ENCODE measurements around the gene METTL4.

Gene METTL4

GRCh38 chr18:2515908-2516625, 55.2 kb downstream of the METTL4 start:
- no peak for DNase-seq

GRCh38 chr18:2515171-2515787, 56.0 kb downstream of the METTL4 start:
- DNase-seq: no peak

GRCh38 chr18:2513616-2514015, 57.7 kb downstream of the METTL4 start:
- DNase-seq: no peak

DNA sequence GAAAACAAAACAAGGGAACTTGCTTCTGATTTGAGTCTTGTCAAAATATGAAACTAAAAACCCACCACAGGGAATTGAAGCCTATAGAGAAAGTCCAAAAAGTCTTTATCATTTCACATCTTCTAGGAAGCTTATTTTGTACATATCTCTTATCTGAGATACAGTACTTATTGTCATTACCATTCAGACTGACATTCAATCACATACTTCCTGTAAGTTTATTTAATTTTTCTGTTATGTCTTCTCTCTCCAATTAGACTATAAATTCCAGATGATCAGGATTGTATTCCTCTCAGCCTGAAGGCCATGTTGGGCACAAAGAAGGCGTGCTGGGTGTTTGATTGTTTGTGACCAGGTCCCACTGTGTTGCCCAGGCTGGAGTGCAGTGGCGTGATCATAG, 59.2 kb downstream of the METTL4 start:
- no peak for DNase-seq

DNA sequence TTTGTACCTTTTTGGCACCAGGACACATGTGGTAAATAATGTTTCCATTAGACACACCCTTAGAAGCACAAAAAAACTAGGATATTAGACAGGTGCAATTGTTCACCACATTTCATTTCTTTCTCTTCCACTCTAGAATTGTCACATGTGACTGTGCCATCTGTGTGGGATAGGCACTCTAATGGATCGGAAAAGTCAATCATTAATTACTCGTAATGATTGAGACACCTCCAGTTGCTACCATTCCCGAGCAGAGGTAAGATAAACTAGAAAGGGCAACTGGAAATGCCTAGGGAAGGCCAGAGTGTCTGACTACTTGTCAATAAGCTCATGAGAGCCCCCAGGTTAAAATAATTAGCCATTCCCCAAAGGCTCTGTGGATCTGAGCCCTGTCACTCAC, 59.9 kb downstream of the METTL4 start:
- DNase-seq: no peak

- no peak for DNase-seq
These were observed 60.9 kb downstream of the METTL4 start for GRCh38 chr18:2510416-2510815.

DNA sequence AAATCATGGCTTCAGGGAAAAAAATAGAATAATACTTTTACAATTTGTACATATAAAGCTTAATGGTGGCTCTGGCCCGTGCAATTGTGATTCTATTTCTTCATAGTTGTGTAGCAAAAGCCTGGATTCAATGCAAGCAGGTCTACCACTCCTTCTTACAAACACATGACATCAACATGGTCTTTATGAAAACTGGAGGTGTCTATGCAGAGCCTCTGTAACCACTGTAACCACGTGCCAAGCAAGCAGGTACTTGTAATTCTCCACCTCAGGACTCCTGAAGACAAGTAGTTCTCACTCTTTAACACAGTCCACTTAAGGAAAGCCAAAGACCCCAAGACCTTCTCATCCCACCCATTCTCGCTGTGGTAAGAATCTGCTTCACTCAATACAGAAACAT, 62.6 kb downstream of the METTL4 start:
- DNase-seq: no peak

DNA sequence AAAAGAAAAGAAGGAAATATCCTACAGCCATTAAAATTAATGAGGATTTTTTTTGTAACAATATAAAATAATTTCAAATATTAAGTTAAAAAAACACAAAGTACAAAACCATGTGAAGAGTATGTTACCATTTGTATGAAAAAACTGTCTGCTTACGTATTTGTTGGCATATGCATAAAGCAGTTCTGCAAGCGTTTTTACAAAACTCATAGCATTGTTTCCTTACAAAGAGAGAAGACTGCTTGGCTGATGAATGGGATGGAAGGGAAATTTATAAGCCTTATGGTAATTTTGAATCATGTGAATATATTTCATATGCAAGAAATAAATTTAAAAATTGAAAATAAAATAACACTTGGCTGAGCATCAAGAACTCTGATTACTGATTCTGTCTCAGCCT, 63.1 kb downstream of the METTL4 start:
- no peak for DNase-seq

GRCh38 chr18:2504642-2505041, 66.7 kb downstream of the METTL4 start:
- no peak for DNase-seq

GRCh38 chr18:2502880-2503279, 68.4 kb downstream of the METTL4 start:
- DNase-seq: no peak

GRCh38 chr18:2502394-2502793, 68.9 kb downstream of the METTL4 start:
- no peak for DNase-seq

- no peak for DNase-seq
These were observed 73.5 kb downstream of the METTL4 start for GRCh38 chr18:2497797-2498196.

DNA sequence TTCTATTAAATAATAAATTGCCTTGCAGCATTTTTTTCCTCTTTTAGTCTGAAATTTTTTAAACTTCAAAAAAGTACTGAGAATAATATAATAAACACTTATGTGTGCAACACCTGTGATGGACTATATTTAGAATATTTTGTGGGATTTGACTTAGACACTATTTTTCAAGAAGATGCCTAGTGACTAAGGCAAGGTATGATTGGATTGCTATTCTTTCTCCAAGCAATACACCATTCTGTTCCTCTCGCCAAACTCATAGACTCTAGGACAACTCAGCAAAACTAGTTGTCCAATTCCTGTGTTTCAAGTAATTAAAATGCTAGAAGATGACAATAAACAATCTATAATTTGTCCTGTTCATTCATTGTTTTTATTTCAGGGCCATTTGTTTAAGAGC, 75.9 kb downstream of the METTL4 start:
- DNase-seq: no peak

DNA sequence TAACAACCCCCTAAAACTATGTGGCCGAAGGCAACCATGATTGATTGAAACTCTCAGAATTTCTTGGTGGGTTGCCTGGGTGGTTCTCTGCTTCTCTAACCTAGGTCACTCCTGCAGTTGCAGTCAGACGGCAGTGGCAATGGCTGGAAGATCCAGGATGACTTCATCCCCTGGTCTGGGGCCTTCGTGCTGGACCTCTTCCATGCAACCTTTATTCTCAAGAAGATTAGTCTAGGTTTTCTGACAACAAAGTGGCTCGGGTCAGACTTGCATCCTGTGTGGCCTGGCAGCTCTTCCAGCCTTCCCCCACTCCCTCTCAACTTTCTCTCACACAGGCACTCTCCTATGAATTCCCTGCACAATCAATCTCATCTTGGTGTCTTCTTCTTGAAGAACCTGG, 76.4 kb downstream of the METTL4 start:
- DNase-seq: no peak
